Measurements from ENCODE around the gene PLEK2.

GRCh38 chr14:67428501-67429031 lies 16.6 kb upstream of the PLEK2 start:
- TF ChIP-seq CTCF (IDR thresholded peaks at IDR 0.05) (no peak), POLR2A (IDR thresholded peaks at IDR 0.05) (no peak)

Data from right lobe of liver (tissue), 4 donors.